ENCODE results near the gene BRF1.

Gene BRF1

GRCh38 chr14:105168496-105168978 lies 132.3 kb downstream of the BRF1 start, which contains the start of gene JAG2:
TSS of gene JAG2 (minus strand) at chr14:105168776. CDS start at chr14:105168420, 356 bp downstream.
- DNase-seq: peak; percentile 70

GRCh38 chr14:105168093-105168420 lies 132.7 kb downstream of the BRF1 start:
- DNase-seq: no peak

- no peak for DNase-seq
Measured at GRCh38 chr14:105167303-105168092, 133.3 kb downstream of the BRF1 start.

GRCh38 chr14:105166571-105167302 lies 134.1 kb downstream of the BRF1 start:
- DNase-seq: no peak

GRCh38 chr14:105165761-105166485 lies 134.9 kb downstream of the BRF1 start:
- DNase-seq: no peak

GRCh38 chr14:105165134-105165704 lies 135.6 kb downstream of the BRF1 start:
- no peak for DNase-seq

GRCh38 chr14:105163040-105163742 lies 137.6 kb downstream of the BRF1 start:
- no peak for DNase-seq

- DNase-seq: no peak
Measured at GRCh38 chr14:105162669-105162979, 138.2 kb downstream of the BRF1 start.

GRCh38 chr14:105161964-105162668 lies 138.7 kb downstream of the BRF1 start:
- no peak for DNase-seq

GRCh38 chr14:105161309-105161708 lies 139.5 kb downstream of the BRF1 start:
- DNase-seq: no peak

- DNase-seq: no peak
Measured at GRCh38 chr14:105160776-105161175, 140.0 kb downstream of the BRF1 start.

- DNase-seq: no peak
Measured at GRCh38 chr14:105159344-105159743, 141.5 kb downstream of the BRF1 start.

Data from NCI-H226 (cell line).